Liver (tissue), 9 donors: ENCODE data around the gene ZNF618. TPM values are rescaled to one million over a fixed set of nuclear protein-coding genes. Genes with fewer than 3 reads are reported as not detected.

Source experiments
- DNase-seq: peaks from one replicate; pipeline ENCODE4 v3.0.0-alpha.2; 2017; ENCODE audit warnings: low spot score
- H3K27ac ChIP-seq, 2 donors: one replicate each; pipeline ENCODE4 v1.7.0; 2013; ENCODE audit warnings: inconsistent platforms in 2 of 2, low read length in 2 of 2, control low read depth in 1 of 2, low read depth in 1 of 2, mild to moderate bottlenecking in 1 of 2
- H3K27me3 ChIP-seq, 4 donors: one replicate each; pipeline versions ENCODE4 v1.6.1 to v1.7.0; 2013; ENCODE audit warnings: low read length in 3 of 4, inconsistent platforms in 1 of 4, mild to moderate bottlenecking in 1 of 4, moderate library complexity in 1 of 4; ENCODE audit not compliant: control insufficient read depth in 4 of 4, insufficient read depth in 4 of 4
- H3K36me3 ChIP-seq, 4 donors: one replicate each; pipeline versions ENCODE4 v1.6.1 to v1.7.0; 2013; ENCODE audit warnings: low read length in 3 of 4, mild to moderate bottlenecking in 3 of 4, low read depth in 1 of 4, moderate library complexity in 1 of 4; ENCODE audit not compliant: control insufficient read depth in 4 of 4, insufficient read depth in 3 of 4
- H3K4me1 ChIP-seq, 4 donors: one replicate each; pipeline versions ENCODE4 v1.6.1 to v1.7.0; 2013; ENCODE audit warnings: low read length in 3 of 4, mild to moderate bottlenecking in 3 of 4, moderate library complexity in 1 of 4; ENCODE audit not compliant: control insufficient read depth in 4 of 4, insufficient read depth in 4 of 4
- H3K4me3 ChIP-seq, 3 donors: one replicate each; pipeline versions ENCODE4 v1.6.1 to v1.7.0; 2013; ENCODE audit warnings: low read length in 3 of 3, control low read depth in 1 of 3, low read depth in 1 of 3, mild to moderate bottlenecking in 1 of 3
- H3K9ac ChIP-seq, 2 donors: one replicate each; pipeline ENCODE4 v1.7.0; 2013; ENCODE audit warnings: low read length in 2 of 2, mild to moderate bottlenecking in 2 of 2, moderate library complexity in 2 of 2, control low read depth in 1 of 2, low read depth in 1 of 2
- H3K9me3 ChIP-seq, 4 donors: one replicate each; pipeline versions ENCODE4 v1.6.1 to v1.7.0; 2013; ENCODE audit warnings: low read length in 3 of 4; ENCODE audit not compliant: control insufficient read depth in 4 of 4
- ATF3 ChIP-seq: IDR thresholded peaks from 2 replicates; pipeline ENCODE4 v1.6.1; 2016; ENCODE audit warnings: antibody characterized with exemption
- CTCF ChIP-seq: fragments of 150-350 bp; IDR thresholded peaks from 2 replicates; pipeline ENCODE4 v1.5.1; 2017; ENCODE audit warnings: improper control_type of control experiment, low read depth, low read length; ENCODE audit not compliant: missing input control
- EGR1 ChIP-seq, 2 donors: IDR thresholded peaks; 2 replicates each; pipeline ENCODE4 v1.6.1; 2016 to 2018; ENCODE audit warnings: antibody characterized with exemption in 2 of 2, low read depth in 2 of 2
- FOXA1 ChIP-seq: IDR thresholded peaks from 2 replicates; pipeline ENCODE4 v1.6.1; 2016; ENCODE audit warnings: antibody characterized with exemption
- FOXA2 ChIP-seq: IDR thresholded peaks from 2 replicates; pipeline ENCODE4 v1.6.1; 2016; ENCODE audit warnings: antibody characterized with exemption
- GABPA ChIP-seq, 2 donors: IDR thresholded peaks in 1 of 2; conservative IDR thresholded peaks in 1 of 2; 2 replicates each; pipeline ENCODE4 v1.6.1; 2016; ENCODE audit warnings: antibody characterized with exemption in 2 of 2, mild to moderate bottlenecking in 1 of 2, moderate library complexity in 1 of 2
- HNF4A ChIP-seq, 2 donors: conservative IDR thresholded peaks; 2 replicates each; pipeline ENCODE4 v1.6.1; 2016; ENCODE audit warnings: antibody characterized with exemption in 2 of 2, mild to moderate bottlenecking in 2 of 2
- HNF4G ChIP-seq: IDR thresholded peaks from 2 replicates; pipeline ENCODE4 v1.6.1; 2016; ENCODE audit warnings: antibody characterized with exemption
- JUND ChIP-seq, 2 donors: IDR thresholded peaks; 2 replicates each; pipeline ENCODE4 v1.6.1; 2016; ENCODE audit warnings: antibody characterized with exemption in 2 of 2
- MAX ChIP-seq: IDR thresholded peaks from 2 replicates; pipeline ENCODE4 v1.6.1; 2016; ENCODE audit warnings: antibody characterized with exemption
- NR2F2 ChIP-seq: IDR thresholded peaks from 2 replicates; pipeline ENCODE4 v1.6.1; 2016; ENCODE audit warnings: antibody characterized with exemption
- RAD21 ChIP-seq, 2 donors: IDR thresholded peaks; 2 replicates each; pipeline ENCODE4 v1.6.1; 2016; ENCODE audit warnings: antibody characterized with exemption in 2 of 2, mild to moderate bottlenecking in 2 of 2
- REST ChIP-seq: IDR thresholded peaks from 2 replicates; pipeline ENCODE4 v1.6.1; 2016; ENCODE audit warnings: antibody characterized with exemption, mild to moderate bottlenecking
- RXRA ChIP-seq, 2 donors: IDR thresholded peaks; 2 replicates each; pipeline ENCODE4 v1.6.1; 2017 to 2018; ENCODE audit warnings: antibody characterized with exemption in 2 of 2, mild to moderate bottlenecking in 1 of 2
- SP1 ChIP-seq: IDR thresholded peaks from 2 replicates; pipeline ENCODE4 v1.6.1; 2018; ENCODE audit warnings: antibody characterized with exemption, mild to moderate bottlenecking
- TAF1 ChIP-seq: conservative IDR thresholded peaks from 2 replicates; pipeline ENCODE4 v1.6.1; 2016; ENCODE audit warnings: antibody characterized with exemption, mild to moderate bottlenecking
- YY1 ChIP-seq: IDR thresholded peaks from 2 replicates; pipeline ENCODE4 v1.6.1; 2016; ENCODE audit warnings: antibody characterized with exemption, mild to moderate bottlenecking
- ZBTB33 ChIP-seq: IDR thresholded peaks from 2 replicates; pipeline ENCODE4 v1.6.1; 2016; ENCODE audit warnings: antibody characterized with exemption
- WGBS: extraction: QIAGEN DNeasy Blood & Tissue Kit; methylation state at CpG from one replicate; pipeline ENCODE4 v1.1.7; 2013; 5-methylcytosine and 5-hydroxymethylcytosine counted together
- polyA plus RNA-seq, 2 donors: library from polyadenylated mRNA; stranded (reverse) in 1 of 2; unstranded in 1 of 2; fragments of 200-250 nt in 1 of 2; fragments of >200 nt in 1 of 2; fragmentation: Nextera tagmentation in 1 of 2; extraction: Ambion mirVana in 1 of 2; gene quantifications; one replicate each; pipeline versions ENCODE4 v1.2.1 to v1.2.3, GENCODE V29; 2013 to 2015
- total RNA-seq, 2 donors: library from RNA; depleted of rRNA; stranded (reverse); fragments of >200 nt; gene quantifications; one replicate each; pipeline ENCODE4 v1.2.3, GENCODE V29; 2014
- donor health status: healthy.
- donor health status: healthy.
- donor health status: healthy.
- donor health status: healthy.
- donor health status: healthy.

Gene ZNF618
- total and polyA plus RNA-seq, 4 donors, result 2.2 to 6.5 (median 3.7) TPM

- DNase-seq, result no peak
- Histone ChIP-seq H3K27ac (no peak overlapping the region), H3K36me3 (no peaks in the 10 kb centered on the region), H3K9me3 (no peaks in the 10 kb centered on the region), H3K4me1 (peaks cover 0 to 12% (median 11%) of the 10 kb centered on the region in 4 donors), H3K27me3 (no peaks in the 10 kb centered on the region), H3K4me3 (no peak overlapping the region), H3K9ac (no peak overlapping the region)
- no peak for TF ChIP-seq SP1
- TF ChIP-seq EGR1 (IDR thresholded peaks at IDR 0.05; ENCODE audit: low read depth in 2 of 2), result no peak
- TF ChIP-seq ATF3, result no peak
- TF ChIP-seq MAX, result no peak
- no peak for TF ChIP-seq JUND (IDR thresholded peaks at IDR 0.05)
- no peak for TF ChIP-seq RAD21 (IDR thresholded peaks at IDR 0.05)
- TF ChIP-seq RXRA (IDR thresholded peaks at IDR 0.05), result no peak
- TF ChIP-seq TAF1, result no peak
- TF ChIP-seq GABPA (IDR thresholded peaks at IDR 0.05 in 1 of 2, conservative IDR thresholded peaks at IDR 0.05 in 1 of 2), result no peak
- no peak for TF ChIP-seq NR2F2
- TF ChIP-seq HNF4A (conservative IDR thresholded peaks at IDR 0.05), result no peak
- no peak for TF ChIP-seq ZBTB33
- TF ChIP-seq REST, result no peak
- TF ChIP-seq YY1, result no peak
- TF ChIP-seq FOXA2, result no peak
- 98% methylated on average over 6 of the region's 6 CpGs for WGBS
Observed at GRCh38 chr9:113899205-113899604, 23.1 kb downstream of the ZNF618 start.

GRCh38 chr9:113901221-113901688, 25.1 kb downstream of the ZNF618 start:
- WGBS, result 85% methylated on average over 17 of the region's 17 CpGs
- Histone ChIP-seq H3K9me3 (no peaks in the 10 kb centered on the region), H3K4me3 (no peak overlapping the region), H3K27me3 (no peaks in the 10 kb centered on the region), H3K36me3 (no peaks in the 10 kb centered on the region), H3K9ac (no peak overlapping the region), H3K4me1 (no peaks in the 10 kb centered on the region), H3K27ac (no peak overlapping the region)
- no peak for DNase-seq
- TF ChIP-seq ATF3 (no peak), FOXA1 (no peak), GABPA (IDR thresholded peaks at IDR 0.05 in 1 of 2, conservative IDR thresholded peaks at IDR 0.05 in 1 of 2) (no peak), FOXA2 (no peak), TAF1 (no peak), MAX (no peak), ZBTB33 (no peak), YY1 (no peak), HNF4A (conservative IDR thresholded peaks at IDR 0.05) (no peak), NR2F2 (no peak), SP1 (no peak), JUND (IDR thresholded peaks at IDR 0.05) (no peak), RAD21 (IDR thresholded peaks at IDR 0.05) (no peak), RXRA (IDR thresholded peaks at IDR 0.05) (no peak), HNF4G (no peak), CTCF (no peak)
